WI38 (cell line): ENCODE measurements around the gene OR2M4.
"Not testable (repeated sequence)": the region's sequence is repeated elsewhere in the genome, so short reads cannot be mapped to it uniquely, and the experiment has no call there.

Experiments
- H3K4me3 ChIP-seq: 2 replicates; pipeline ENCODE4 v1.5.1; 2011; ENCODE audit warnings: low read depth, mild to moderate bottlenecking, control low read depth, low read length
- CTCF ChIP-seq: IDR thresholded peaks from 2 replicates; pipeline ENCODE4 v1.5.1; 2012; ENCODE audit warnings: low read depth, mild to moderate bottlenecking, control low read depth, low read length

Gene OR2M4

GRCh38 chr1:248225537-248225936 lies 5.7 kb upstream of the OR2M4 start:
- no peak for TF ChIP-seq CTCF
- H3K4me3 ChIP-seq = no peak overlapping the region

GRCh38 chr1:248229360-248229908 lies 1.8 kb upstream of the OR2M4 start:
- no peak overlapping the region for H3K4me3 ChIP-seq
- no peak for TF ChIP-seq CTCF

- no peak overlapping the region for H3K4me3 ChIP-seq
- TF ChIP-seq CTCF = no peak
Observed at GRCh38 chr1:248239478-248239877, 8.3 kb downstream of the OR2M4 start.

- H3K4me3 ChIP-seq = no peak overlapping the region
- peak; percentile 50 for TF ChIP-seq CTCF
Observed at GRCh38 chr1:248243204-248243603, 12.0 kb downstream of the OR2M4 start.

- H3K4me3 ChIP-seq = not testable (repeated sequence)
Observed at GRCh38 chr1:248259309-248259708, 28.1 kb downstream of the OR2M4 start.

- TF ChIP-seq CTCF = no peak
- H3K4me3 ChIP-seq = no peak overlapping the region
Observed at GRCh38 chr1:248268178-248268577, 37.0 kb downstream of the OR2M4 start.

GRCh38 chr1:248273225-248273624 lies 42.0 kb downstream of the OR2M4 start:
- not testable (repeated sequence) for H3K4me3 ChIP-seq

- TF ChIP-seq CTCF = no peak
- no peak within 1 kb of the TSS for H3K4me3 ChIP-seq
Observed at GRCh38 chr1:248277876-248278275, 46.7 kb downstream of the OR2M4 start, which contains the start of gene OR2T33. Gene OR2T33, minus strand, starts transcription at chr1:248277976. Its CDS starts 4,162 bp downstream, at chr1:248273814.

- no peak for TF ChIP-seq CTCF
- no peak overlapping the region for H3K4me3 ChIP-seq
Observed at GRCh38 chr1:248288391-248288790, 57.2 kb downstream of the OR2M4 start.
